Kidney epithelial cell (primary cell): ENCODE data around the gene CRELD2. TPM values are rescaled to one million over a fixed set of nuclear protein-coding genes. Genes with fewer than 3 reads are reported as not detected.

Source experiments
- DNase-seq: peaks from one replicate; pipeline ENCODE4 v3.0.0-alpha.2; 2010; ENCODE audit warnings: low read depth
- H3K27me3 ChIP-seq: 2 replicates; pipeline ENCODE4 v1.6.0; 2011; ENCODE audit warnings: low read length; ENCODE audit not compliant: control insufficient read depth, insufficient read depth
- H3K36me3 ChIP-seq: 2 replicates; pipeline ENCODE4 v1.5.1; 2011; ENCODE audit warnings: low read length; ENCODE audit not compliant: control insufficient read depth, insufficient read depth
- H3K4me3 ChIP-seq: 2 replicates; pipeline ENCODE4 v1.5.1; 2011; ENCODE audit warnings: low read depth, mild to moderate bottlenecking, control low read depth, low read length
- total RNA-seq: library from RNA; depleted of rRNA; stranded (reverse); fragments of >200 nt; gene quantifications from 2 replicates; pipeline ENCODE4 v1.2.3, GENCODE V29; 2015
- TF ChIP-seq, protein P1 (sequence below): IDR thresholded peaks from 2 replicates; pipeline ENCODE4 v1.5.1; 2011; ENCODE audit warnings: mild to moderate bottlenecking, moderate library complexity, low read length, control low read depth, inconsistent platforms; ENCODE audit not compliant: insufficient read depth, poor library complexity, severe bottlenecking

The CRELD2 gene
- total RNA-seq, 1 donor from 2014 or later: 68.2 TPM

DNA sequence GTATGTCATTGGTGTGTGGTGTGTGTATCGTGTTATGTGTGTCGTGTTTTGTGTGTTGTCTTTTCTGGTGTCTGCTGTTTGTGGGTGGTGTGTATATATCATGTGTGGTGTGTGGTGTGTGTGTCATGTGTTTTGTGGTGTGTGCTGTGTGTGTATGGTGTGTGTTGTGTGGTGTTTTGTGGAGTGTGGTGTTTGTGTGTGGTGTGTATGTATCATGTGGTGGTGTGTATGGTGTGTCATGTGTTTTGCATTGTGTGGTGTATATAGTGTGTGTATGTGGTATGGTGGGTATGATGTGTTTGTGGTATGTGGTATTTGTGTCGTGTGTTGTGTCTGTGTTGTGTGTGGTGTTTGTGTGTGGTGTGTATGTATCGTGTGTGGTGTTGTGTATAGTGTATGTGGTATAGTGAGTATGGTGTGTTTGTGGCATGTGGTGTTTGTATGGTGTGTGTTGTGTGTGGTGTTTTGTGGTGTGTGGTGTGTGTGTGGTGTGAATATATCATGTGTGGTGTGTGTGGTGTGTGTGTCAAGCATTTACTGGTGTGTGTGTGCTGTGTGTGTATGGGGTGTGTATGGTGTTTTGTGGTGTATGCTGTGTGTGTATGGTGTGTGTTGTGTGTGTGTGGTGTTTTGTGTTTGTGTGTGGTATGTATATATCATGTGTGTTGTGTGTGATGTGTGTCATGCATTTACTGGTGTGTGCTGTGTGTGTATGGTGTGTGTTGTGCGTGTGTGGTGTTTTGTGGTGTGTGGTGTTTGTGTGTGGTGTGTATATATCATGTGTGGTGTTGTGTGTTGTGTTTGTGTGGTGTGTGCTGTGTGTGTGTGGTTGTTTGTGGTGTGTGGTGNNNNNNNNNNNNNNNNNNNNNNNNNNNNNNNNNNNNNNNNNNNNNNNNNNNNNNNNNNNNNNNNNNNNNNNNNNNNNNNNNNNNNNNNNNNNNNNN lies 54.9 kb downstream of the CRELD2 start:
- H3K4me3 ChIP-seq: no peak overlapping the region
- DNase-seq: no peak
- peaks cover 12% of the 10 kb centered on the region for H3K27me3 ChIP-seq
- no peaks in the 10 kb centered on the region for H3K36me3 ChIP-seq
- TF ChIP-seq, protein P1, sequence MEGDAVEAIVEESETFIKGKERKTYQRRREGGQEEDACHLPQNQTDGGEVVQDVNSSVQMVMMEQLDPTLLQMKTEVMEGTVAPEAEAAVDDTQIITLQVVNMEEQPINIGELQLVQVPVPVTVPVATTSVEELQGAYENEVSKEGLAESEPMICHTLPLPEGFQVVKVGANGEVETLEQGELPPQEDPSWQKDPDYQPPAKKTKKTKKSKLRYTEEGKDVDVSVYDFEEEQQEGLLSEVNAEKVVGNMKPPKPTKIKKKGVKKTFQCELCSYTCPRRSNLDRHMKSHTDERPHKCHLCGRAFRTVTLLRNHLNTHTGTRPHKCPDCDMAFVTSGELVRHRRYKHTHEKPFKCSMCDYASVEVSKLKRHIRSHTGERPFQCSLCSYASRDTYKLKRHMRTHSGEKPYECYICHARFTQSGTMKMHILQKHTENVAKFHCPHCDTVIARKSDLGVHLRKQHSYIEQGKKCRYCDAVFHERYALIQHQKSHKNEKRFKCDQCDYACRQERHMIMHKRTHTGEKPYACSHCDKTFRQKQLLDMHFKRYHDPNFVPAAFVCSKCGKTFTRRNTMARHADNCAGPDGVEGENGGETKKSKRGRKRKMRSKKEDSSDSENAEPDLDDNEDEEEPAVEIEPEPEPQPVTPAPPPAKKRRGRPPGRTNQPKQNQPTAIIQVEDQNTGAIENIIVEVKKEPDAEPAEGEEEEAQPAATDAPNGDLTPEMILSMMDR: no peak

DNA sequence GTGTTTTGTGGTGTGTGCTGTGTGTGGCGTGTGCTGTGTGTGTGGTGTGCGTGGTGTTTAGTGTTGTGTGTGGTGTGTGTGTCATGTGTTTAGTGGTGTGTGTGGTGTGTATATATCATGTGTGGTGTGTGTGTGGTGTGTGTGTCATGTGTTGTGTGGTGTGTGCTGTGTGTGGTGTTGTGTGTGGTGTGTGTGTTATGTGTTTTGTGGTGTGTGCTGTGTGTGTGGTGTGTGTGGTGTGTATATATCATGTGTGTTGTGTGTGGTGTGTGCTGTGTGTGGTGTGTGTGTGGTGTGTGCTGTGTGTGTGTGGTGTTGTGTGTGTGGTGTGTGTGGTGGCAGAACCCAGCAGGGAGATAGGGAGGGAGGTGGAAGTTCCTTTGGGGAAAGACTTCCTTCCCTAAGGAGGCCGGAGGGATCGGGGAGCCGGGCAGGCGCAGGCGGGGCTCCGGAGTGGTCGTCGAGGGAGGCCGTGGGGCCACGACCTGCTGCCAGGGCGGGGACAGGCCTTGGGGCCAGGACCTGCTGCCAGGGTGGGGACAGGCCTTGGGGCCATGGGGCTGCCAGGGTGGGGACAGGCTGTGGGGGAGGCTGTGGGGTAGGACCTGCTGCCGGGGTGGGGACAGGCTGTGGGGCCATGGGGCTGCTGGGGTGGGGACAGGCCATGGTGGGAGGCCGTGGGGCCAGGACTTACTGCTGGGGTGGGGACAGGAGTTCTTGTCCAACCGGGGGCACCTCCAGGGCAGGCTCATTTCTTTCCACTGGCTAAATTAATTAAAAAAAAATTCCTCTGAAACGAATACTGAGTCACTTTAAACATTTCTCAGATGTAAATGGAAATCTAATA lies 57.3 kb downstream of the CRELD2 start:
- Histone ChIP-seq H3K36me3 (no peaks in the 10 kb centered on the region), H3K27me3 (peaks cover 12% of the 10 kb centered on the region), H3K4me3 (no peak overlapping the region)
- no peak for DNase-seq
- TF ChIP-seq, protein P1: no peak

DNA sequence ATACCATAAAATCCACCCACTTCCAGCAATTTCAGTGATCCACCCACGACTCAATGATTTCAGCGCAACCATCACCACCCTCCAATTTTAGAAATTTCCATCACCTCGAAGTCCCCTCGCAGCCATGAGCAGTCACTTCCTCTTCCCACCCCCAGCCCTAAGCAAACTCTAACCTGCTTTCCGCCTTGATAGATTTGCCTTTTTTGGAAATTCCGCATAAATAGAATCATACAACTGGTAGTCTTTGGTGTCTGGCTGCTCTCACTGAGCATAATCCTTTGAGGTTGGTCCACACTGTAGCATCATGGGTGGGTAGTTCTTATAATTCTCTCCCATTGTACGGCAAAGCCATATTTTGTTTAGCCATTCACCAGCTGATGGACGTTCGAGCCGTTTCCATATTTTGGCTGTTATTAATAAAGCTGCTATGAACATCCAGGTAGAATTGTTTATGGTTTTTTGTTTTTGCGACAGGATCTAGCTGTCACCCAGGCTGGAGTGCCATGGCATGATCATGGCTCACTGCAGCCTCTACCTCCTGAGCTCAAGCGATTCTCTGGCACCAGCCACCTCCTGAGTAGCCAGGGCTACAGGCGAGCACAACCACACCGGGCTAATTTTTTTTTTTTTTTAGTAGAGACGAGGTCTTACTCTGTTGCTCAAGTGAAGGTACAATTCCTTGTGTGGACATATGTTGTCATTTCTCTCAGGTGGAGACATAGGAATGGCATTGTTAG lies 58.2 kb downstream of the CRELD2 start:
- TF ChIP-seq, protein P1: no peak
- DNase-seq: no peak
- no peak overlapping the region for H3K4me3 ChIP-seq

More for the DNA sequence above, 58.2 kb downstream of the CRELD2 start:
- Histone ChIP-seq H3K36me3 (no peaks in the 10 kb centered on the region), H3K27me3 (peaks cover 7% of the 10 kb centered on the region)

Other genes starting within 250 kb of the CRELD2 start
- gene BRD1, start 90.8 kb upstream of the CRELD2 start, total RNA-seq: 35.4 and 37.2 TPM in 2 replicates
- 28.8 and 34.4 TPM in 2 replicates for gene ZBED4, start 64.8 kb upstream of the CRELD2 start, total RNA-seq
- 24.3 and 26.2 TPM in 2 replicates for gene ALG12, start 196 bp upstream of the CRELD2 start, total RNA-seq
- 66.9 and 77.3 TPM in 2 replicates for gene PIM3, start 42.1 kb downstream of the CRELD2 start, total RNA-seq
- not detected in 2 replicates for gene IL17REL, start 94.1 kb downstream of the CRELD2 start, total RNA-seq
- gene TTLL8, start 139.7 kb downstream of the CRELD2 start, total RNA-seq: not detected in 2 replicates
- gene MLC1, start 166.8 kb downstream of the CRELD2 start, total RNA-seq: not detected in 2 replicates
- gene MOV10L1, start 171.4 kb downstream of the CRELD2 start, total RNA-seq: 0.21 and 1.7 TPM in 2 replicates